HepG2 (cell line): ENCODE measurements around the gene MBTD1. TPM values are rescaled to one million over a fixed set of nuclear protein-coding genes. Genes with fewer than 3 reads are reported as not detected.

ENCODE experiments used
- ATM ChIP-seq: fragments of 450-650 bp; IDR thresholded peaks from 2 replicates; pipeline ENCODE4 v1.7.1; 2017; ENCODE audit warnings: mild to moderate bottlenecking, borderline replicate concordance
- ISX ChIP-seq: sonication (generic); formaldehyde crosslinking; conservative IDR thresholded peaks from 2 replicates; pipeline ENCODE4 v1.5.0; 2020; ENCODE audit warnings: missing genetic modification reagents
- KIAA2018 ChIP-seq: sonication (generic); formaldehyde crosslinking; IDR thresholded peaks from 2 replicates; pipeline ENCODE4 v1.5.0; 2020; ENCODE audit warnings: mild to moderate bottlenecking, missing genetic modification reagents, borderline replicate concordance
- NFKB2 ChIP-seq: sonication (generic); formaldehyde crosslinking; IDR thresholded peaks from 2 replicates; pipeline ENCODE4 v1.4.0; 2020; ENCODE audit warnings: missing genetic modification reagents, borderline replicate concordance
- PREB ChIP-seq: sonication (generic); formaldehyde crosslinking; IDR thresholded peaks from 2 replicates; pipeline ENCODE4 v1.4.0; 2020; ENCODE audit warnings: missing genetic modification reagents
- ZNF121 ChIP-seq: sonication (generic); formaldehyde crosslinking; IDR thresholded peaks from 2 replicates; pipeline ENCODE4 v1.5.0; 2020; ENCODE audit warnings: mild to moderate bottlenecking, missing genetic modification reagents
- ZNF343 ChIP-seq: sonication (generic); formaldehyde crosslinking; IDR thresholded peaks from 2 replicates; pipeline ENCODE4 v1.4.0; 2020; ENCODE audit warnings: mild to moderate bottlenecking, missing genetic modification reagents
- ZNF569 ChIP-seq: sonication (generic); formaldehyde crosslinking; IDR thresholded peaks from 2 replicates; pipeline ENCODE4 v1.5.0; 2020; ENCODE audit warnings: mild to moderate bottlenecking, missing genetic modification reagents, moderate library complexity, borderline replicate concordance
- polyA plus RNA-seq, 8 experiments: library from polyadenylated mRNA; depleted of rRNA in 3 of 8; stranded (reverse) in 7 of 8; unstranded in 1 of 8; fragments of >200 nt; fragmentation: Illumina TruSeq in 4 of 8; extraction: Trizol in 4 of 8; gene quantifications; 2 replicates each; pipeline versions ENCODE4 v1.2.1 to v1.2.3, GENCODE V29; 2011 to 2016; ENCODE audit warnings: low read depth in 4 of 8, missing spikeins in 1 of 8, mixed read lengths in 1 of 8; ENCODE audit not compliant: insufficient read depth in 1 of 8
- total RNA-seq, 5 experiments: library from RNA; depleted of rRNA; stranded (reverse); fragments of >200 nt; fragmentation: Illumina TruSeq; extraction: Trizol; gene quantifications; 2 replicates each; pipeline ENCODE4 v1.2.3, GENCODE V29; 2016; ENCODE audit warnings: low read depth in 1 of 5
- TF ChIP-seq, protein P1 (sequence below): sonication (generic); formaldehyde crosslinking; IDR thresholded peaks from 2 replicates; pipeline ENCODE4 v1.5.1; 2020; ENCODE audit warnings: mild to moderate bottlenecking, missing genetic modification reagents, moderate library complexity
- TF ChIP-seq, protein P2 (sequence below): sonication (generic); formaldehyde crosslinking; IDR thresholded peaks from 2 replicates; pipeline ENCODE4 v1.5.0; 2020; ENCODE audit warnings: missing genetic modification reagents, mild to moderate bottlenecking, borderline replicate concordance
- TF ChIP-seq, protein P3 (sequence below): IDR thresholded peaks from 2 replicates; pipeline ENCODE4 v1.6.1; 2018; ENCODE audit warnings: missing genetic modification reagents

The MBTD1 gene
- total and polyA plus RNA-seq, 2 of the 13 experiments (the other 11 are each of a cell fraction or from before 2014, with no cell fraction given), result 20.9 TPM

DNA sequence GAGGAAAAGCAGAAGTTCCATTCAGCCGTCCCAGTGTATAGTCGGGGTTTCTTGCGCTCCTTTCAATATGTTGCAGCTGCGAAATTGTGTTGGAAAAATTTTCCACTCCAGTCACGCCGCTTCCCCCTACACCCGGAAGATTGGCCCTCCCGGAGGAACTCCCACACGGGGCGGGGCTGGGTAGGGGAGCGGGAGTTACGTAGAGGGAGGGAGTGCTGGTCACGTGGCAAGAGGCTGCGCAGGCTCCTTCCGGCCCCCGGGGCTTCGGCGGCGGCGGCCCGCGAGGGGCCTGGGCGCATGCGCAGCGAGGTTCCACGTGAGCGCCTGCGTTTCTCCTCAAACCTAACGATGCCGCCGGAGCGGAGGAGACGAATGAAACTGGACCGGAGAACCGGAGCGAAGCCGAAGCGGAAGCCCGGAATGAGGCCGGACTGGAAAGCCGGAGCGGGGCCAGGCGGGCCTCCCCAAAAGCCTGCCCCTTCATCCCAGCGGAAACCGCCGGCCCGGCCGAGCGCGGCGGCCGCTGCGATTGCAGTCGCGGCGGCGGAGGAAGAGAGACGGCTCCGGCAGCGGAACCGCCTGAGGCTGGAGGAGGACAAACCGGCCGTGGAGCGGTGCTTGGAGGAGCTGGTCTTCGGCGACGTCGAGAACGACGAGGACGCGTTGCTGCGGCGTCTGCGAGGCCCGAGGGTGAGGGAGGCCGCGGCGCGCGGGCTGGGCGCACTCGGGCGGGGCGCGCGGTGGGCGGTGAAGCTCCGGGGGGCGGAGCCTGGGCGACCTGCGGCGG lies 581 bp upstream of the MBTD1 start, which contains the start of gene UTP18 (continued):
- TF ChIP-seq PREB (CRISPR knock-in tag) (no peak), ZNF343 (CRISPR knock-in tag) (peak; percentile 98), ATM (no peak), ISX (CRISPR knock-in tag) (peak; percentile 90), KIAA2018 (CRISPR knock-in tag) (peak; percentile 88; the same call in 1 of the 2 replicates), ZNF121 (CRISPR knock-in tag) (no peak), ZNF569 (CRISPR knock-in tag) (no peak), NFKB2 (CRISPR knock-in tag) (peak; percentile 96; the same call in 1 of the 2 replicates)
- TF ChIP-seq, protein P1, sequence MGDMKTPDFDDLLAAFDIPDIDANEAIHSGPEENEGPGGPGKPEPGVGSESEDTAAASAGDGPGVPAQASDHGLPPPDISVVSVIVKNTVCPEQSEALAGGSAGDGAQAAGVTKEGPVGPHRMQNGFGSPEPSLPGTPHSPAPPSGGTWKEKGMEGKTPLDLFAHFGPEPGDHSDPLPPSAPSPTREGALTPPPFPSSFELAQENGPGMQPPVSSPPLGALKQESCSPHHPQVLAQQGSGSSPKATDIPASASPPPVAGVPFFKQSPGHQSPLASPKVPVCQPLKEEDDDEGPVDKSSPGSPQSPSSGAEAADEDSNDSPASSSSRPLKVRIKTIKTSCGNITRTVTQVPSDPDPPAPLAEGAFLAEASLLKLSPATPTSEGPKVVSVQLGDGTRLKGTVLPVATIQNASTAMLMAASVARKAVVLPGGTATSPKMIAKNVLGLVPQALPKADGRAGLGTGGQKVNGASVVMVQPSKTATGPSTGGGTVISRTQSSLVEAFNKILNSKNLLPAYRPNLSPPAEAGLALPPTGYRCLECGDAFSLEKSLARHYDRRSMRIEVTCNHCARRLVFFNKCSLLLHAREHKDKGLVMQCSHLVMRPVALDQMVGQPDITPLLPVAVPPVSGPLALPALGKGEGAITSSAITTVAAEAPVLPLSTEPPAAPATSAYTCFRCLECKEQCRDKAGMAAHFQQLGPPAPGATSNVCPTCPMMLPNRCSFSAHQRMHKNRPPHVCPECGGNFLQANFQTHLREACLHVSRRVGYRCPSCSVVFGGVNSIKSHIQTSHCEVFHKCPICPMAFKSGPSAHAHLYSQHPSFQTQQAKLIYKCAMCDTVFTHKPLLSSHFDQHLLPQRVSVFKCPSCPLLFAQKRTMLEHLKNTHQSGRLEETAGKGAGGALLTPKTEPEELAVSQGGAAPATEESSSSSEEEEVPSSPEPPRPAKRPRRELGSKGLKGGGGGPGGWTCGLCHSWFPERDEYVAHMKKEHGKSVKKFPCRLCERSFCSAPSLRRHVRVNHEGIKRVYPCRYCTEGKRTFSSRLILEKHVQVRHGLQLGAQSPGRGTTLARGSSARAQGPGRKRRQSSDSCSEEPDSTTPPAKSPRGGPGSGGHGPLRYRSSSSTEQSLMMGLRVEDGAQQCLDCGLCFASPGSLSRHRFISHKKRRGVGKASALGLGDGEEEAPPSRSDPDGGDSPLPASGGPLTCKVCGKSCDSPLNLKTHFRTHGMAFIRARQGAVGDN (CRISPR knock-in tag), result peak; percentile 98
- TF ChIP-seq, protein P2, sequence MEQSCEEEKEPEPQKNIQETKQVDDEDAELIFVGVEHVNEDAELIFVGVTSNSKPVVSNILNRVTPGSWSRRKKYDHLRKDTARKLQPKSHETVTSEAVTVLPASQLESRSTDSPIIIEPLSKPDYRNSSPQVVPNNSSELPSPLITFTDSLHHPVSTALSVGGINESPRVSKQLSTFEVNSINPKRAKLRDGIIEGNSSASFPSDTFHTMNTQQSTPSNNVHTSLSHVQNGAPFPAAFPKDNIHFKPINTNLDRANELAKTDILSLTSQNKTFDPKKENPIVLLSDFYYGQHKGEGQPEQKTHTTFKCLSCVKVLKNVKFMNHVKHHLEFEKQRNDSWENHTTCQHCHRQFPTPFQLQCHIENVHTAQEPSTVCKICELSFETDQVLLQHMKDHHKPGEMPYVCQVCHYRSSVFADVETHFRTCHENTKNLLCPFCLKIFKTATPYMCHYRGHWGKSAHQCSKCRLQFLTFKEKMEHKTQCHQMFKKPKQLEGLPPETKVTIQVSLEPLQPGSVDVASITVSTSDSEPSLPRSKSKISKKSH, result peak; percentile 89
- TF ChIP-seq, protein P3, sequence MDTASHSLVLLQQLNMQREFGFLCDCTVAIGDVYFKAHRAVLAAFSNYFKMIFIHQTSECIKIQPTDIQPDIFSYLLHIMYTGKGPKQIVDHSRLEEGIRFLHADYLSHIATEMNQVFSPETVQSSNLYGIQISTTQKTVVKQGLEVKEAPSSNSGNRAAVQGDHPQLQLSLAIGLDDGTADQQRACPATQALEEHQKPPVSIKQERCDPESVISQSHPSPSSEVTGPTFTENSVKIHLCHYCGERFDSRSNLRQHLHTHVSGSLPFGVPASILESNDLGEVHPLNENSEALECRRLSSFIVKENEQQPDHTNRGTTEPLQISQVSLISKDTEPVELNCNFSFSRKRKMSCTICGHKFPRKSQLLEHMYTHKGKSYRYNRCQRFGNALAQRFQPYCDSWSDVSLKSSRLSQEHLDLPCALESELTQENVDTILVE (CRISPR knock-in tag), result peak; percentile 82
